PFSK-1 (cell line): ENCODE measurements around the gene UBL4A.

ENCODE experiments used
- FOXP2 ChIP-seq: optimal IDR thresholded peaks from 2 replicates; pipeline ENCODE3; 2011; ENCODE audit warnings: borderline replicate concordance, control low read depth, inconsistent platforms; ENCODE audit not compliant: insufficient read depth; ENCODE audit errors: extremely low read length, extremely low read depth
- POLR2AphosphoS5 ChIP-seq: IDR thresholded peaks from 2 replicates; pipeline ENCODE4 v1.6.1; 2012; ENCODE audit warnings: low read depth, mild to moderate bottlenecking, control low read depth, low read length, moderate library complexity
- SIN3A ChIP-seq: IDR thresholded peaks from 2 replicates; pipeline ENCODE4 v1.6.1; 2012; ENCODE audit warnings: mild to moderate bottlenecking, low read length, moderate library complexity, borderline replicate concordance; ENCODE audit not compliant: insufficient read depth
- TAF1 ChIP-seq: IDR thresholded peaks from 2 replicates; pipeline ENCODE4 v1.6.1; 2012; ENCODE audit warnings: low read length, control low read depth, borderline replicate concordance; ENCODE audit not compliant: insufficient read depth
- TF ChIP-seq, protein P1 (sequence below), 2 experiments: IDR thresholded peaks; 2 replicates each; pipeline versions ENCODE4 v1.6.1 to v1.8.0; 2011 to 2012; ENCODE audit warnings: low read depth in 2 of 2, low read length in 2 of 2, control low read depth in 1 of 2, inconsistent platforms in 1 of 2, mild to moderate bottlenecking in 1 of 2, moderate library complexity in 1 of 2; ENCODE audit not compliant: insufficient read depth in 1 of 2

The UBL4A gene

DNA sequence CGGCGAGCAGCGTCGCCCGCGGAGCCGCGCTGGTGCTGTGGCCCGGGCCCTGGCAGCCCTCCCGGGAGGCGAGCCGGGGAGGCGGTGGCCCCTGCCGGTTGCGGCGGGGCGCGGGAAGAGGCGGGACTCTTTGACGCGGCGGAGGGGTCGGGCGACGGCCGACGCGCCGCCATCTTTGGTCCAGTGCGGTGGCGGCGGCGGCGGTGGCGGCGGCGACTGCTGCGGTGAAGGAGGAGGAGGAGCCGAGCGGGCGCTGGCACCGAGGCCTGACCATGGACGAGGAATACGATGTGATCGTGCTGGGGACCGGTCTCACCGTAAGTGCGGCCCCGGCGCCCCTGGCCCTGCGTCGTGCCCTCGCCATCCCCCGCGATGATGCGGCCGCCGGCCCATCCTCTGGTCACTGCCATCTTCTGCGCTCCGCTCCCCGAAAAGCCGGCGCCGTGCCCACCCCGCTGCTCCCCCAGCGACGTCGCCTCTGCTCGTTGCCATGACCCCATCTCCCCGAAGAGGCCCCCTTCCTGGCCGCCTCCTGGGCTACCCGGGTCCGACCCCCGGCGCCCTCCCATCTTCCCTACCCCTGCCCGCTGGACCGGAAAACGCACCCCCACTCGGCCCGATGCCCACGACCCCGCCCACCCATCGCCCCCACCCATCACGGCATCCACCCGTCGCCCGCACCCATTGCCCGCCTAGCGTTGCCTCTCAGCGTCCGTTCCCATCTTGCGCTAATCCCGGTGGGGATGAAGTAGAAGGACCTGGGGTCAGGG lies 49.2 kb downstream of the UBL4A start, which contains the start of gene GDI1:
Gene GDI1, plus strand, starts transcription at position 172 of the 770 bp plus-strand sequence. Its CDS starts 101 bp downstream, at position 273.
- TF ChIP-seq POLR2AphosphoS5 = no peak; the same call in 1 of the 2 replicates
- TF ChIP-seq, protein P1, sequence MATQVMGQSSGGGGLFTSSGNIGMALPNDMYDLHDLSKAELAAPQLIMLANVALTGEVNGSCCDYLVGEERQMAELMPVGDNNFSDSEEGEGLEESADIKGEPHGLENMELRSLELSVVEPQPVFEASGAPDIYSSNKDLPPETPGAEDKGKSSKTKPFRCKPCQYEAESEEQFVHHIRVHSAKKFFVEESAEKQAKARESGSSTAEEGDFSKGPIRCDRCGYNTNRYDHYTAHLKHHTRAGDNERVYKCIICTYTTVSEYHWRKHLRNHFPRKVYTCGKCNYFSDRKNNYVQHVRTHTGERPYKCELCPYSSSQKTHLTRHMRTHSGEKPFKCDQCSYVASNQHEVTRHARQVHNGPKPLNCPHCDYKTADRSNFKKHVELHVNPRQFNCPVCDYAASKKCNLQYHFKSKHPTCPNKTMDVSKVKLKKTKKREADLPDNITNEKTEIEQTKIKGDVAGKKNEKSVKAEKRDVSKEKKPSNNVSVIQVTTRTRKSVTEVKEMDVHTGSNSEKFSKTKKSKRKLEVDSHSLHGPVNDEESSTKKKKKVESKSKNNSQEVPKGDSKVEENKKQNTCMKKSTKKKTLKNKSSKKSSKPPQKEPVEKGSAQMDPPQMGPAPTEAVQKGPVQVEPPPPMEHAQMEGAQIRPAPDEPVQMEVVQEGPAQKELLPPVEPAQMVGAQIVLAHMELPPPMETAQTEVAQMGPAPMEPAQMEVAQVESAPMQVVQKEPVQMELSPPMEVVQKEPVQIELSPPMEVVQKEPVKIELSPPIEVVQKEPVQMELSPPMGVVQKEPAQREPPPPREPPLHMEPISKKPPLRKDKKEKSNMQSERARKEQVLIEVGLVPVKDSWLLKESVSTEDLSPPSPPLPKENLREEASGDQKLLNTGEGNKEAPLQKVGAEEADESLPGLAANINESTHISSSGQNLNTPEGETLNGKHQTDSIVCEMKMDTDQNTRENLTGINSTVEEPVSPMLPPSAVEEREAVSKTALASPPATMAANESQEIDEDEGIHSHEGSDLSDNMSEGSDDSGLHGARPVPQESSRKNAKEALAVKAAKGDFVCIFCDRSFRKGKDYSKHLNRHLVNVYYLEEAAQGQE (IDR thresholded peaks at IDR 0.05; ENCODE audit: insufficient read depth in 1 of 2, low read depth in 2 of 2, low read length in 2 of 2) = no peak
- no peak for TF ChIP-seq SIN3A
- peak; percentile 61; the same call in 1 of the 2 replicates for TF ChIP-seq TAF1
- no peak for TF ChIP-seq FOXP2

DNA sequence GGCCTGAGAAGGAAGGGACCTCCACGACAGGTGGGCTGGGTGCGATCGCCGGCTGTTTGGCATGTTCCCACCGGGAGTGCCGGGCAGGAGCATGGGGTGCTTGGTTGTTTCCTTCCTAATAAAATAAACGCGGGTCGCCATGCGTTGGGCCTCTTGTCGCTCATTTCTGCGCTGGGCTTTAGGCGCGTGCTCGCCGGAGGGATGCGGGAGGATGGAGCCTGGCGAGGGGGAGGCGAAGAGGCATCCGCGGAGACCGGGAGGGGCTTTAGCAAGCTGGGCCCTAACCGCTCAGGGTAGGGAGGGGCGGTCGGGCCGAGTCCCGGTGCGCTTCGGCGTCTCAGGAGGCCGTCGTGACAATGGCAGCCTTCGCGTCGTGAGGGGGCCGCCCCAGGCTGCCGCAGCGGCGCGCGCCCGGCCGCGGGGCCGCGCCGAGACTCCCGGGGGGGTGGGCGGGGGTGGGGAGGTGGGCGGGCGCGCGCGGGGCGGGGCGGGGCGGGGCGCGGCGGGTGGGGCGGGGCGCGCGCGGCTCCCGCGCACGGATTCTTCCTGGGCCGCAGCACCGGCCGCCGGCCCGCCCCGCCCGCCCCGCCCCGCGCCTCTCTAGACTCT lies 49.9 kb downstream of the UBL4A start:
- TF ChIP-seq POLR2AphosphoS5 = 0 out of 2 replicates have a peak, but pooled peaks have one; percentile 1
- TF ChIP-seq SIN3A = no peak

DNA sequence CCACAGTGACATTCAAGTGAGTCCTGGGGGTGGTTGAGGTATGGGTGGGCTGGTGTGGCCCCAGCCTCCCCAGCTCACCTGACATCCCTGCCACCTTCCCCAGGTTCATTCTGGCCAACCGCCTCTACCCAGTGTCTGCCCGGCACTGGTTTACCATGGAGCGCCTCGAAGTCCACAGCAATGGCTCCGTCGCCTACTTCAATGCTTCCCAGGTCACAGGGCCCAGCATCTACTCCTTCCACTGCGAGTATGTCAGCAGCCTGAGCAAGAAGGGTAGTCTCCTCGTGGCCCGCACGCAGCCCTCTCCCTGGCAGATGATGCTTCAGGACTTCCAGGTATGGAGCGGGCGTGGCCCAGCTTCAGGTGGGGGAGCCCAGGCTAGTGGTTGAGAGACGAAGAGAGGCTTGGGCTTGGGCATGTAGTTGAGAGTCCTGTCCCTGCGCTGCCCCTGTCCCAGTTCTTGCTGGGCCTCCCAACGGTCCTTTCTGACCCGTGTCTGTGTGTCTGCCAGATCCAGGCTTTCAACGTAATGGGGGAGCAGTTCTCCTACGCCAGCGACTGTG lies 51.2 kb downstream of the UBL4A start:
- no peak for TF ChIP-seq POLR2AphosphoS5
- no peak for TF ChIP-seq FOXP2

DNA sequence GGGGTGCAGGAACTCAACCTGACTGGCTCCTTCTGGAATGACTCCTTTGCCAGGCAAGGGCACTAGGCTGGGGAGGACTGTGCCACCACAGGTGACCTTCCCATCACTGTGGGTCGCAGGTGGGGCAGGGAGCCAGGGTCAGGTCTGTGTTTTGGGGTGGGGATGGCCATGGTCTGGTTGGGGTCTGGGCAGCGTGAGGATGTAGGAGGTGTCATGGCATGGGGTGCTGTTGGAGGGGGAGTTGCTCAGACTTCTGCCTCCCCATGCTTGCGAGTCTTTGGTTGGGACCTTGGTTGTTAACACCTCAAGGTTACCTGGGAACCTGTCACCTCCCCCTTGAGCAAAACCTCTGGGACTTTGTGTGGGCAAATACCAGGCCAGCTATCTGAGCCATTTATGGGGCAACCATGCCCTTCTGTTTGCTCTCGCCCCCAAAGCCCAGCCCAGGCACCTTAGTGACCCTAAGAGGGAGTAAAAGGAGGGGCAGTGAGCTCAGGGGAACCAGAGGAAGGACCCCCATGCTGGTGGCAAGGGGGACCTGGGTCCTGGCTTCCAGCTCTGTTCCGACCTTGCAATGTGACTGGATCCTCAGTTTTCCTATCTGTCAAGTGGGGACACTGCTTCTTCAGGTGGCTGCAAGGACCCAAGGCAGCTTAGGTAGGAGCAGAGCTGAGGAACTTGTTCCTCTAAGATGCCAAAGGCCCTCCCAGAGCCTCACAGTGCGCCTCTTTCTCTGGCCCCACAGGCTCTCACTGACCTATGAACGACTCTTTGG lies 51.8 kb downstream of the UBL4A start:
- no peak for TF ChIP-seq FOXP2
- TF ChIP-seq, protein P1 (IDR thresholded peaks at IDR 0.05; ENCODE audit: insufficient read depth in 1 of 2, low read depth in 2 of 2, low read length in 2 of 2) = no peak
- no peak for TF ChIP-seq SIN3A
- no peak for TF ChIP-seq TAF1
- TF ChIP-seq POLR2AphosphoS5 = no peak
